Trophoblast cell (in vitro differentiated cells and primary cell): ENCODE results near the gene GYS1.
A peak's percentile ranks its signal among the peaks of the same experiment; 100 is the strongest.
"Not testable (repeated sequence)": the region's sequence is repeated elsewhere in the genome, so short reads cannot be mapped to it uniquely, and the experiment has no call there.

Experiments used
- DNase-seq, 2 donors: peaks; one replicate each; pipeline ENCODE4 v3.0.0-alpha.2; 2016
- H2AFZ ChIP-seq: 2 replicates; pipeline ENCODE4 v1.6.1; 2013; ENCODE audit warnings: low read length, moderate library complexity, mild to moderate bottlenecking; ENCODE audit not compliant: insufficient read depth, poor library complexity
- H2AK5ac ChIP-seq: 2 replicates; pipeline ENCODE4 v1.6.1; 2013; ENCODE audit warnings: mild to moderate bottlenecking, low read length
- H2BK120ac ChIP-seq: 2 replicates; pipeline ENCODE4 v1.6.1; 2013; ENCODE audit warnings: low read length, mild to moderate bottlenecking, moderate library complexity; ENCODE audit not compliant: insufficient read depth, poor library complexity
- H2BK12ac ChIP-seq: 2 replicates; pipeline ENCODE4 v1.6.1; 2013; ENCODE audit warnings: mild to moderate bottlenecking, low read length, moderate library complexity
- H2BK5ac ChIP-seq: 2 replicates; pipeline ENCODE4 v1.6.1; 2013; ENCODE audit warnings: low read length, low read depth, moderate library complexity, mild to moderate bottlenecking; ENCODE audit not compliant: poor library complexity
- H3K14ac ChIP-seq: 2 replicates; pipeline ENCODE4 v1.6.1; 2013; ENCODE audit warnings: mild to moderate bottlenecking, low read length
- H3K18ac ChIP-seq: 2 replicates; pipeline ENCODE4 v1.6.1; 2013; ENCODE audit warnings: mild to moderate bottlenecking, low read length
- H3K23ac ChIP-seq: 2 replicates; pipeline ENCODE4 v1.6.1; 2013; ENCODE audit warnings: low read length
- H3K27ac ChIP-seq: 2 replicates; pipeline ENCODE4 v1.5.1; 2013; ENCODE audit warnings: low read depth, mild to moderate bottlenecking, inconsistent platforms, low read length, moderate library complexity
- H3K27me3 ChIP-seq: 2 replicates; pipeline ENCODE4 v1.6.1; 2013; ENCODE audit warnings: inconsistent platforms, mild to moderate bottlenecking, low read length, moderate library complexity; ENCODE audit not compliant: insufficient read depth
- H3K36me3 ChIP-seq, 2 experiments: 1 replicate in 1 of 2; 2 replicates in 1 of 2; pipeline ENCODE4 v1.6.1; 2013; ENCODE audit warnings: low read length in 2 of 2, mild to moderate bottlenecking in 2 of 2, moderate library complexity in 1 of 2; ENCODE audit not compliant: insufficient read depth in 2 of 2, control insufficient read depth in 1 of 2
- H3K4ac ChIP-seq: 2 replicates; pipeline ENCODE4 v1.6.1; 2013; ENCODE audit warnings: low read depth, mild to moderate bottlenecking, low read length, moderate library complexity
- H3K4me1 ChIP-seq, 2 experiments: 1 replicate in 1 of 2; 2 replicates in 1 of 2; pipeline ENCODE4 v1.6.1; 2013; ENCODE audit warnings: low read length in 2 of 2, mild to moderate bottlenecking in 2 of 2, moderate library complexity in 1 of 2; ENCODE audit not compliant: insufficient read depth in 2 of 2, control insufficient read depth in 1 of 2
- H3K4me2 ChIP-seq: 2 replicates; pipeline ENCODE4 v1.6.1; 2013; ENCODE audit warnings: inconsistent platforms, mild to moderate bottlenecking, low read length, moderate library complexity
- H3K4me3 ChIP-seq: 2 replicates; pipeline ENCODE4 v1.5.1; 2013; ENCODE audit warnings: mild to moderate bottlenecking, low read depth, low read length, inconsistent platforms
- H3K79me1 ChIP-seq: one replicate; pipeline ENCODE4 v1.6.1; 2013; ENCODE audit warnings: low read length
- H3K79me2 ChIP-seq: 2 replicates; pipeline ENCODE4 v1.6.1; 2013; ENCODE audit warnings: low read length, mild to moderate bottlenecking; ENCODE audit not compliant: control insufficient read depth, insufficient read depth, poor library complexity
- H3K9ac ChIP-seq: 2 replicates; pipeline ENCODE4 v1.6.1; 2013; ENCODE audit warnings: mild to moderate bottlenecking, low read length
- H3K9me3 ChIP-seq: 2 replicates; pipeline ENCODE4 v1.6.1; 2013; ENCODE audit warnings: low read depth, mild to moderate bottlenecking, control low read depth, inconsistent platforms, low read length; ENCODE audit not compliant: insufficient read depth
- H4K12ac ChIP-seq: 2 replicates; pipeline ENCODE4 v1.6.1; 2013; ENCODE audit warnings: low read depth, mild to moderate bottlenecking, low read length, moderate library complexity
- H4K8ac ChIP-seq: 2 replicates; pipeline ENCODE4 v1.6.1; 2013; ENCODE audit warnings: low read depth, mild to moderate bottlenecking, low read length, moderate library complexity
- H4K91ac ChIP-seq: one replicate; pipeline ENCODE4 v1.6.1; 2013; ENCODE audit warnings: low read depth, mild to moderate bottlenecking, low read length, moderate library complexity
- WGBS: extraction: QIAGEN DNeasy Blood & Tissue Kit; methylation state at CpG from one replicate; pipeline ENCODE4 v1.1.7; 2013; ENCODE audit warnings: missing lambda C conversion rate; ENCODE audit not compliant: insufficient read length, insufficient coverage; ENCODE audit errors: extremely low coverage; 5-methylcytosine and 5-hydroxymethylcytosine counted together

GYS1 gene

GRCh38 chr19:49020342-49020741, 27.2 kb upstream of the GYS1 start:
- H3K4me1 ChIP-seq, result peaks cover 5 to 11% of the 10 kb centered on the region in 2 experiments
- H3K36me3 ChIP-seq, result peaks cover 6 to 8% of the 10 kb centered on the region in 2 experiments
- no peak overlapping the region for H3K27ac ChIP-seq
- no peak overlapping the region for H3K18ac ChIP-seq
- H2AFZ ChIP-seq, result no peak overlapping the region
- H2BK5ac ChIP-seq, result no peak overlapping the region
- H4K12ac ChIP-seq, result no peak overlapping the region
- H3K27me3 ChIP-seq, result peaks cover 7% of the 10 kb centered on the region
- no peak overlapping the region for H3K4me3 ChIP-seq
- no peak overlapping the region for H3K23ac ChIP-seq
- H3K79me1 ChIP-seq, result peaks cover 4% of the 10 kb centered on the region
- no peak overlapping the region for H2BK12ac ChIP-seq
- no peak overlapping the region for H3K9ac ChIP-seq
- no peak overlapping the region for H4K8ac ChIP-seq
- no peak overlapping the region for H2BK120ac ChIP-seq
- H3K9me3 ChIP-seq, result peaks cover 1% of the 10 kb centered on the region
- no CpG with 5 or more reads among the region's 11 CpGs for WGBS
- DNase-seq, result no peak
- H2AK5ac ChIP-seq, result no peak overlapping the region
- no peaks in the 10 kb centered on the region for H3K79me2 ChIP-seq
- H3K4ac ChIP-seq, result no peak overlapping the region
- no peak overlapping the region for H3K4me2 ChIP-seq
- H4K91ac ChIP-seq, result no peak overlapping the region
- no peak overlapping the region for H3K14ac ChIP-seq

GRCh38 chr19:49019242-49019932, 26.3 kb upstream of the GYS1 start:
- Histone ChIP-seq H2AFZ (peak overlapping the region; percentile 25), H3K4me3 (no peak overlapping the region), H3K14ac (no peak overlapping the region), H4K12ac (no peak overlapping the region), H3K79me2 (no peaks in the 10 kb centered on the region), H2BK12ac (no peak overlapping the region), H2BK120ac (no peak overlapping the region), H2BK5ac (no peak overlapping the region), H4K8ac (no peak overlapping the region), H3K4me1 (peaks cover 5 to 11% of the 10 kb centered on the region in 2 experiments), H3K4ac (no peak overlapping the region), H3K4me2 (no peak overlapping the region), H4K91ac (no peak overlapping the region), H3K79me1 (peaks cover 10% of the 10 kb centered on the region), H2AK5ac (no peak overlapping the region), H3K36me3 (peaks cover 15 to 18% of the 10 kb centered on the region in 2 experiments), H3K9me3 (peaks cover 1% of the 10 kb centered on the region), H3K23ac (no peak overlapping the region), H3K9ac (no peak overlapping the region), H3K18ac (no peak overlapping the region), H3K27me3 (peaks cover 7% of the 10 kb centered on the region), H3K27ac (no peak overlapping the region)
- no CpG with 5 or more reads among the region's 41 CpGs for WGBS
- peak in 1 of 2 donors; percentile 53 for DNase-seq

- H3K79me2 ChIP-seq, H3K18ac ChIP-seq, H3K4ac ChIP-seq, H4K8ac ChIP-seq, H3K23ac ChIP-seq, H2BK12ac ChIP-seq, H3K14ac ChIP-seq, H3K27ac ChIP-seq, H3K9ac ChIP-seq, DNase-seq, H2BK5ac ChIP-seq, H3K9me3 ChIP-seq, H2BK120ac ChIP-seq, H4K12ac ChIP-seq, H2AK5ac ChIP-seq, H2AFZ ChIP-seq, H3K27me3 ChIP-seq, H3K4me3 ChIP-seq: not testable (repeated sequence)
- Histone ChIP-seq H3K79me1 (peaks cover 10% of the 10 kb centered on the region), H3K4me1 (peaks cover 5 to 11% of the 10 kb centered on the region in 2 experiments), H3K4me2 (peak overlapping the region; percentile 61), H4K91ac (peak overlapping the region; percentile 52), H3K36me3 (peaks cover 22 to 23% of the 10 kb centered on the region in 2 experiments)
- no CpG with 5 or more reads among the region's 50 CpGs for WGBS
Measured at GRCh38 chr19:49018388-49019241, 25.5 kb upstream of the GYS1 start.

- Histone ChIP-seq H2AK5ac (no peak overlapping the region), H4K91ac (peak overlapping the region; percentile 52), H3K9me3 (peaks cover 1% of the 10 kb centered on the region), H3K36me3 (peaks cover 23 to 24% of the 10 kb centered on the region in 2 experiments), H3K23ac (no peak overlapping the region), H2BK12ac (no peak overlapping the region), H3K27ac (no peak overlapping the region), H3K79me2 (no peaks in the 10 kb centered on the region), H3K4me2 (peak overlapping the region; percentile 61), H4K8ac (peak overlapping the region; percentile 65), H3K18ac (no peak overlapping the region), H4K12ac (peak overlapping the region; percentile 46), H3K14ac (no peak overlapping the region), H2BK120ac (no peak overlapping the region), H3K27me3 (peaks cover 7% of the 10 kb centered on the region), H3K79me1 (peaks cover 10% of the 10 kb centered on the region), H3K4ac (no peak overlapping the region), H3K4me3 (peak overlapping the region; percentile 35), H3K4me1 (peaks cover 5 to 11% of the 10 kb centered on the region in 2 experiments), H2BK5ac (no peak overlapping the region), H2AFZ (peak overlapping the region; percentile 52), H3K9ac (no peak overlapping the region)
- no CpG with 5 or more reads among the region's 62 CpGs for WGBS
- peak; percentile 60 to 79 for DNase-seq
Measured at GRCh38 chr19:49017666-49018351, 24.7 kb upstream of the GYS1 start.
